Bone marrow (tissue), 2 donors: ENCODE measurements around the gene ELMO3.
A peak's percentile ranks its signal among the peaks of the same experiment; 100 is the strongest.

Experiments used
- DNase-seq, 2 donors: peaks; one replicate each; lab custom pipeline; 2025; lab: John Stamatoyannopoulos, UW

Gene ELMO3

DNA sequence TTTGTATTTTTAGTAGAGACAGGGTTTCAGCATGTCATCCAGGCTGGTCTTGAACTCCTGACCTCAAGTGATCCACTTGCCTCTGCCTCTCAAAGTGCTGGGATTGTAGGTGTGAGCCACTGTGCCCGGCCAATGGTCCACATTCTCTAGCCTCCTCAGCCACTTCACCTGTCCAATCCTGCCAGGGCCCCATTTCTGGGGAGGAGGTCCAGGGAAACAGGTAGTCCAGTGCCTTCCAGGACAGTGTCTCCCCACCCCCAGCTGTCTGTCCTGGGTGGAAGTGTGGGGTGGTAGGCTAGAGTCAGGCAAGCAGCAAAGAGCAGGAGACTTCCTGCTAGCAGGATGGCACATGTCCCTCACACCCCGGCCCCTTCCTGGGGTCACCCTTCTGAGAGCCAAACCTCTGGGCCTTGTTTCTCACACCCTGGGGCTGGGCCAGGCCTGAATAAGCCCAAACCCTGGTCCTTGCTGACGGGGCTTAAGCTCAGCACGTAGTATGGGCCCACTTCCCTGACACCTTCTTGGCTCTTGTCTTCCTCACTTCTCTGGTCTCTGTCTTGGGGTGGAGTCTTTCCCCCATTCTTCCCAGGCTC, 43.3 kb downstream of the ELMO3 start:
- DNase-seq = no peak

DNA sequence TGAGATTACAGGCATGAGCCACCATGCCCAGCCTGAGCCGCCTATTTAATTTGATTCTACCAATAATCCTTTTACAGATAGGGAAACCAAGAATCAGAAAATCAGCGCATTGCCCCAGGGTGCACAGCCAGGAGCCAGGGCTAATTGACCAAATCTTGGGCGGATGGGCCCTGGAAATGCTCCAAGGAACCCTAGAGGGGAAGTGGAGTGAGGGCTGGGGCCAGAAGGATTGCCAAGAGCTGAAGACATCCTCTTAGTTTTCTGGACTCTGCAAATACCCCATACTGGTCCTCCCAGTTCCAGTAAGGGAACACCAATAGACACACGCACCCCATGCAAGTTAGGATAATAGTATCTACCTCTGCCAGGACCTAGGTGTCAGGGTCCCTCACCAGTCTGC, 44.5 kb downstream of the ELMO3 start:
- DNase-seq = no peak

DNA sequence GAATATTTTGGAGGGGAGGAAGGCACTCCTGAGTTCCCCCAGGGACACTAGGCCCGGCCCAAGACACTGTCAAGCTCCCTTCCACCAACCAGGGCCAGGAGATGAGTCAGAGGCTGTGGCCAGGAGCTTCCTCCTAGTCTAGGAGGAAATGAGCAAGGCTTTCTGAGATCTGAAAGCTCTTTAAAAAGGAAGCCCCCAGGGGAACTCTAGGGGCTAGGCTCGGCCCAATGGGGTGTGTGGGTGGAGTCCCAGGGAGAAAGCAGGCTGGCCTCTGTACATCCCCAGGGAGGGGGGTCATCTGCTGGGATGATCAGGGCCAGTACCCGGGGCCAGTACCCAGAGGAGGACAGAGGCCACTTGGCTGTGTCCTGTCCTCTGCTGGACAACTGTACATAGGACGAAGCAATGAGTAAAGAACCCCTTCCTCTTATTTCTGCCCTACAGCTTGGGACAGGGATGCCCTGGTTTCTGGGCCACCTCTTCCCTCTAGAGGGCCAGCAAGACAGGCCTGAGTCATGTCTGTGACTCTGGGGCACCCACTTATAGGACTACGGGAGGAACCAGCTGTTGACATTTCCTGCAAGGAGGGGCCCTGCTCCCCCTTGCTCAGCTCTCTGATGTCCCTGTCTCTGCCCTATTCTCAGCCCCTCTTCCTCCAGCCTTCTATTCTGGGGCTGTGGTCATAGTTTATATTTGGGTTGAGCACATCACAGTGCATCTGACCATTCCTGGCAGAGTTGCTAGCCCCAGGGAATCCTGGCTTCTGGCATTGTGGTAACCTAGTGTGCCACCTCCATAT, 45.7 kb downstream of the ELMO3 start:
- DNase-seq = peak; percentile 82 to 98

DNA sequence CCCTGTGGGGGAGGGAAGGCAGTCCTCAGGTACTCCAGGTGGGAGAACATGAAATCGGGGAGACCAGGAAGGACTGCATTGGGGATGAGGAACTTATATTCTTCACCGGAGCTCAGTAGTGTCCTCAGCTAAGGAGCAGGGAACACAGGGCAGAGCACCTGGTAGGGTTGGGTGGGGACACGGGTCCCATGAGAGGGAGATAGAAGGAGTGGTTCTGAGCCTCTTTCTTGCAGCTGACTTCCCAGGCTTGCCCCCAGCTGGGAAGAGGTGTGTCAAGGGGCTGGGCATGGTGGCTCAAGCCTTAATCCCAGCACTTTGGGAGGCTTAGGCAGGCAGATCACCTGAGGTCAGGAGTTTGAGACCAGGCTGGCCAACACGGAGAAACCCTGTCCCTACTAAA, 46.3 kb downstream of the ELMO3 start:
- no peak for DNase-seq

DNA sequence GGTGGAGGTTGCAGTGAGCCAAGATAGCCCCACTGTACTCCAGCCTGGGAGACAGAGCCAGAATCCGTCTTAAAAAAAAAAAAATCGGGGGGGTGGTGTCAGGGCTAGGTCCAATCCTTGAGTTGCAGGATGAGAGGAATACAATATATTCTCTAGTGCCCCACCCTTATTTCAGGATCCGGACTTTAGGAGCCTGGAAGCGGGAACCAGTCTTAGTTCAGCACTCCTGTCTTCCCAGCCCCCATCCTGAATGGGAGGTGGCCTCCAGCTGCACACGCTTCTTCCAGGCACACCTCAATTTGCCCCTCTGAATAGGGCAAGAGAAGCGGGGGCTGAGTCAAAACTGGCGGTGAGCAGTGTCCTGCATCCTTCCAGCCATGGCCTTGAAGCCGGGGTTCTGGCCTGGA, 46.7 kb downstream of the ELMO3 start:
- DNase-seq = no peak

DNA sequence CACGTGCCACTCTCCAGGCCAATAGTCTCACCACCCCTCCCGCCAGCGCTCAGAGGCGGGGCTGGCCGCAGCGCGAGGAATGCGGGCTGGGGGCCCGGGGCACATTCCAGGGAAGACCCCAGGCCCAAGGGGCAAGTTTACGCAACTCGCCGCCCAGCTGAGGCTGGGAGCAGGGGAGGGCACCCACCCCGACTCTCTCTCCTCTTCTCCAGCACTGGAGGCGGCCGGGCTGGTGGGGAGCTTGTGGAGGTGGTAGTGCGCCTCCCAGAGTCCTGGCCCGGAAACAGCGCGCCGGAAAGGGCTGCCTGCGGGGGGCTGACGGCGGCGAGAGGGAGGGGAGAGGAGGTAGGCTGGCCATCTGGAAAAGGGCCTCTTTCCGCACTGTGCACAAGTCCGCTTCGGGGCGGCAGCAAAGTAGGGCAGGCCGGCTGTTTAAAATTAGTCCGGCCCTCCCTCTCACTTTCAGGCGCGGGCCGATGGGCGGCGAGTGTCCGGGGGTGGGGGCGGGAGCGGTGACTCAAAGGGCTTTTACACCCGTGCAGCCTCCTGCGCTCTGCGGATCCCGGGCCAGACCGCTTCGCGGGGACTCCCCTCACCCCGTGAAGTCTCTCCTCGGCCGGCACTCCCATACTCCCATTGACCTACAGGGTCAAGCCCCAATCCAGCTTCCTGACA, 47.3 kb downstream of the ELMO3 start:
- DNase-seq = peak; percentile 34 to 82

DNA sequence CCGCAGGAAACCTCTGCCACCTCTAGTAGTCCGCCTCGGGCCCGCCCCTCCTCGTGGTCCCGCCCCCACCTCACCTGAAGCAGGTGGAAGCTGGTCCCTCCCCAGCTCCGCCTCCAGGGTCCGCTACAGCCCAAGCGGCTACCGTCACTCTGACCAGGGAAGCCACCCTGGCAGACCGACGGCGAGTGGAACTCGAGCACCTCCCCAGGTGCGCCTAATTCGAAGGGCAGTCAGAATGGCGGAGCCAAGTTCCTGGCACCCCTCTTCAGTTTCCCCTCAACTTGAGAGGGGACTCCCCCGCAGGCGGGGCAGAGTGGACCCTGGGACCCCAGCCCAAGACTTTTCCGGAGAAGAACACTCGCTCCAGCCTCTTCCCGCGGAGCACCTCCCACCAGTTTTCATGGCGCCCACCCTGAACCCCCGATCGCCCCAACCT, 47.8 kb downstream of the ELMO3 start:
- no peak for DNase-seq

DNA sequence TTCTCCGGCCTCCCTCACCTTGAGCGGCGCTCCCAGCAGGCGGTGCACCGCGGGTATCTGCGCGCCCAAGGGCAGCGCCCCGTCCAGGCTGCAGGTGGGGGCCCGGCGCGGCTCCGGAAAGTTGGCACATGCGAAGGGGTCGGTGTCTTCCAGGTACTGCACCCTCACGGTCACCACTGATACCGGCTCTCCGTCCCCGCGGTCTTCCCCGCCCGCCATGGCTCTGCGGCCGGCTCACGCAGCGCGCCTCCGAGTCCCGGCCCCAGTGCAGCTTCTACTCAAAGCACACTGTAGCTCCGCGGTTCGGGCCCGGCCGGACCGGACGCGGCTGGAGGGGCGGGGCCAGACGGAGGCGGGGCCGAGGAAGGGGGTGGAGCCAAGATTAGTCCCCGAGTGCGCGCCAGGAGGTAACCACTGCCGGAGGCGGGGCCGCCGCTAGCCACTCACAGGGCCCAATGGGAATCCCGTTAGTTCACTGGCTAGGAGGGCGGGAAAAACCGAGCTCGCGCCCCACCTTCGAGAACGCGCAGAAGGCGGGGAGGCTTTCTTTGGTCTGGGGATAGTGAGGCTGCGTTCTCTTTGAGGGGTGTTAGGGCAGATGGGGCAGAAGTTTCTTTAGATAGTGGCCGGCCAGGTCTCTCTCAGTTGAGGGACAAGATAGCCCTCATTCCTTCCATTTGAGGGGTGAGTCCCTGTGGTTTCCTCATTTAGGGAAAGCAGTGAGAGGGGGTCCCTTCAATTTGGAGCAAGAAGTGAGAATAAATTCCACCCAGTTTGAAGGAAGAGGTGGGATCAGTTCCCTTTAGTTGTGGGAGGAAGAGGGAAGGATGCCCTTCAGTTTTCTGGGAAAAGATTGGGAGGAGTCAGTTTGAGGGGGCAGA, 48.5 kb downstream of the ELMO3 start, which contains the start of gene FHOD1:
Gene FHOD1, minus strand, starts transcription at position 290 of the 881 bp plus-strand sequence. Its CDS starts 71 bp downstream, at position 219.
- peak; percentile 92 to 95 for DNase-seq

DNA sequence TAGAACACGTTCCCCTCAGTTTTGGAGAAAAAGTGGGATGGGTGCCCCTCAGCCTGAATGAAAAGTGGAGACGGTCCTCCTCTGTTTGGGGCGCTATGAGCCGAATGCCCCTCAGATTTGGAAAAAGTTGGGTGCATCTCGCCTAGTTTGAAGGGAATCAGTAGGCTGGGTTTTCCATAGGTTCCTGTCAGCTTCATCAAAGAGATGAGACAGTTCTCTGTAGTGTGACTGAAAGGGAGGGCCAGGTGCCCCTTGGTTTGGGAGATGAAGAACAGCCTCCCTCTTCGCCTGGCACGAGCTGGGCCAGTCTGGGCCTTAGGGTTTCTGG, 49.1 kb downstream of the ELMO3 start:
- DNase-seq = no peak

DNA sequence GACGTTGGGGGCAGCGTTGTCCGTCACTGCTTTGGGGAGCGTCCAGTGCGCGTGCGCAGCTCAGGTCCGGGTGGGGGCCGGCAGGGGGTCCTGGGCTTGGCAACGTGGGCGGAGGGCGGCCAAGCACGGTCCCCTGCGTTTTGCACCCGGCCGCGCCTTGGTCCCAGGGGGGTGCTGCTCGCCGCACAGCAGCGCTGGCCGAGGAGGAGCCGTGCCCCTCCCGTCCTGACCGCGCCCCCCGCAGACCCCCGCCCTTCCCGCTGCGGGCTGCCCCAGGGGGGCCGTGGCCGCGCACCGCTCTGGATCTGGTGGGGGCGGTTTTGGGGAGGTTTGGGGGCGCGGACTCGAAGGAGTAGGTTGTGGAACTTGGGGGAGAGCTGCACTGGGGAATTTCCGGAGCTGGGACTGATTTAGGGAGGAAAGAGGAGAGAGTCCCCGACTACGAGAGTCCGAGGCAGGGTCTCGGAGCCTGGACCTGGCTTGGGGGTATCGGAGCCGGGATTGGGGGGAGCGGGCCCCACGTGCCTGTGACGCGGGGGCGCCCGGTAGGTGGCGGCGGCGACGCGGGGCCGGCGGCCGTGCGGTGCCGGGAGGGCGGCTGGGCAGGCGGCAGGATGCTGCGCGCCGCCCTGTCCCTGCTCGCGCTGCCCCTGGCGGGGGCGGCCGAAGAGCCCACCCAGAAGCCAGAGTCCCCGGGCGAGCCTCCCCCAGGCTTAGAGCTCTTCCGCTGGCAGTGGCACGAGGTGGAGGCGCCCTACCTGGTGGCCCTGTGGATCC, 49.7 kb downstream of the ELMO3 start, which contains the start of gene SLC9A5:
Gene SLC9A5, plus strand, starts transcription at position 579 of the 777 bp plus-strand sequence. Its CDS starts 36 bp downstream, at position 615.
- DNase-seq = no peak

DNA sequence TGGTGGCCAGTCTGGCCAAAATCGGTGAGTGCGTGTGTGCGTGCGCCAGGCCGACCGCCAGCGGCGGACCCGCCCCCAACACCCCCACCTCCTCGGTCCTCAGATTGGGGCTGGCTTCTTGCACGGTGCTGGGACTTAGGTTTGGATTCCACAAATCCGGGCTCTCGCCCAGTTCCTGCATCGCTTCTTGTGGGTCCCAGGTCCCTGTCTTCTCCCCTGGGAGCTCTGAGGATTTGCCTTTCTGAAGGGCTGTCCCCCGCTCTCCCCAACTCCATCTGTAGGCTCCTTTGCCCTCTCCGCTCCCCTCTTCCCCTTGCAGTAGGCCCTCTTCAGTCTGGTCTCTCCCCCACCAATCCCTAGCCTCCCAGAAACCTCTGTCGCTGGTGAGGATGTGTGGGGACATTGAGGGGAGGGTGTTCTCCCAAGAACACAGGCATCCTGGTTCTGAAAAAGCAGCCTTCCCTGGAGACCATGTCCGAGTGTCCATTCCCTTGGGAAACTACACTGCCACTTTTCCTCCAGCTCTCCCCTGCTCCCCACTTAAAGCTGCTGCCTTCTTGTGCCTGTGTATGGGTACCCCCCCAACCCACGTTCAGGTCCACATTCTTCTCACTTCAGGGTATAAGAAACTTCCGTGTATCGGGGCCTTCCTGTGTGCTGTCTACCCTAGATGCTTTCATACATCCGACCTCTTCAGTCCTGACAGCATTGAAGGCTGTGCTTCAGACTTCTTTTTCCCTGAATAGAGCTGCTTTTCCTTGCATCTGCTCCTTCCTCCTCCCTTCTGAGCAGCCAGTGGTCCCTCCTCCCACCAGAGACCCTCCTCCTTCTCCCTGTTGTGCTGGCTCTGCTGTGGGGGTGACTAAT, 50.5 kb downstream of the ELMO3 start:
- no peak for DNase-seq

DNA sequence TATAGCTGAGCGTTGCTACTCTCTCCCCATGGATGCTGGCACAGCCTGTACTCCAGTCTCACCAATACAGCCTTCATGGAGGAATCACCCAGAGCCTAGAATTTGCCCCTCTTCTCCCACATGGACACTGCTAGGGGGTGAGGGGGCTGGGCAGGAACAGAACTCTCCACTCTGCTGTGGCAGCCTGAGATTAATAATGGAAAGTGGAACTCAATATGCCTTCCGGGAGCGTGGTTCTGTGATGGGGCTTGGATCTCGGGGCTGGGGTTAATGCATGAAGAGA, 51.1 kb downstream of the ELMO3 start:
- DNase-seq = no peak

DNA sequence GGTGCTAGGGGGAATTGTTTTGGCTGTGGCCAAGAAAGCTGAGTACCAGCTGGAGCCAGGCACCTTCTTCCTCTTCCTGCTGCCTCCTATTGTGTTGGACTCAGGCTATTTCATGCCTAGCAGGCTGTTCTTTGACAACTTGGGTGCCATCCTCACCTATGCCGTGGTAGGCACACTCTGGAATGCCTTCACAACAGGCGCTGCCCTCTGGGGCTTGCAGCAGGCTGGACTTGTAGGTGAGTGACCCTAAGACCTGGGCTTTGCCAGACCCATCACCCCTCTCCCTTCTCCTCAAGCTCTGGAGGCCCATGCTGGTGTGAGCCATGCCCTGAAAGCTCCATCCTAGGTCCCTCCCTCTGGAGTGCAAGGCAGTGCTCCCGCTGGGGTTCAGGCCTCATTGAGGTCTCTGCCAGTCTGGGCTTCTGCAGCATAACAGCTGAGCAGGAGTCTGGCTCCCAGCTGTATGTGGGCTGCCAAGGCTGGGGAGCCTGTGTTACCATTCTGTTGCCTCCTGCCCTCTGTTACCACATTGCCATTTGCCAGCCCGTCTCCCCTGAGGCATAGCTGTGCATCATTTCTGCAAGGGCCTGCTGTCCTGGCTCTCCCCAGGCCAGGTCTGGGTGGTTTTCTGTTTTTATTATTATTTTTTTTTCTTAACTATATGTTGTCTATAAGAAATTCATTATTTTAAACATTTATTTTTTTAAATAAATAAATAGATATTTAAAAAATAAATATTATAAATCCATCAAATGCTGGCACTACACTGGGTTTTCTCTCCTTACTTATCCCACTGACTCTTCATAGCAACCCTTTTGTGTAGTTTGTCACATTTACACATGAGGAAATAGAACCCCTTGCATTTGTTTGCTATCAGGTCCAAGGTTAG, 53.9 kb downstream of the ELMO3 start:
- DNase-seq = no peak
